Endothelial cell (in vitro differentiated cells): ENCODE measurements around the gene SLC17A8. TPM values are rescaled to one million over a fixed set of nuclear protein-coding genes. Genes with fewer than 3 reads are reported as not detected.

ENCODE experiments used
- DNase-seq: peaks from one replicate; pipeline ENCODE4 v3.0.0; 2021; ENCODE audit warnings: low spot score
- H3K27ac Mint-ChIP-seq: one replicate; pipeline ENCODE4 v1.8.0; 2021; ENCODE audit warnings: mixed read lengths, inconsistent platforms; ENCODE audit not compliant: unreplicated experiment
- H3K27me3 Mint-ChIP-seq: one replicate; pipeline ENCODE4 v1.8.0; 2021; ENCODE audit warnings: mild to moderate bottlenecking, moderate library complexity, mixed read lengths, inconsistent platforms; ENCODE audit not compliant: unreplicated experiment
- H3K36me3 Mint-ChIP-seq: one replicate; pipeline ENCODE4 v1.8.0; 2021; ENCODE audit warnings: mild to moderate bottlenecking, low read depth, mixed read lengths, inconsistent platforms; ENCODE audit not compliant: unreplicated experiment
- H3K4me1 Mint-ChIP-seq: one replicate; pipeline ENCODE4 v1.8.0; 2021; ENCODE audit warnings: mild to moderate bottlenecking, mixed read lengths, inconsistent platforms; ENCODE audit not compliant: unreplicated experiment
- H3K4me3 Mint-ChIP-seq: one replicate; pipeline ENCODE4 v1.8.0; 2021; ENCODE audit warnings: mild to moderate bottlenecking, mixed read lengths, inconsistent platforms; ENCODE audit not compliant: unreplicated experiment
- H3K9me3 Mint-ChIP-seq: one replicate; pipeline ENCODE4 v1.8.0; 2021; ENCODE audit warnings: mixed read lengths, inconsistent platforms; ENCODE audit not compliant: unreplicated experiment
- total RNA-seq: library from RNA; stranded (reverse); fragmentation: NEBNext Ultra II Directional; extraction: Animal tissue kit (Norgen Biotek cat#: 25700); gene quantifications from one replicate; pipeline ENCODE4 v1.2.1, GENCODE V29; 2021; ENCODE audit not compliant: unreplicated experiment
- TF ChIP-seq, protein P1 (sequence below): fragments of 200-600 bp; sonication (generic); IDR thresholded peaks from one replicate; pipeline ENCODE4 v1.5.0; 2021; ENCODE audit warnings: antibody characterized with exemption; ENCODE audit not compliant: unreplicated experiment

SLC17A8 gene
- total RNA-seq, 1 donor from 2014 or later: not detected

DNA sequence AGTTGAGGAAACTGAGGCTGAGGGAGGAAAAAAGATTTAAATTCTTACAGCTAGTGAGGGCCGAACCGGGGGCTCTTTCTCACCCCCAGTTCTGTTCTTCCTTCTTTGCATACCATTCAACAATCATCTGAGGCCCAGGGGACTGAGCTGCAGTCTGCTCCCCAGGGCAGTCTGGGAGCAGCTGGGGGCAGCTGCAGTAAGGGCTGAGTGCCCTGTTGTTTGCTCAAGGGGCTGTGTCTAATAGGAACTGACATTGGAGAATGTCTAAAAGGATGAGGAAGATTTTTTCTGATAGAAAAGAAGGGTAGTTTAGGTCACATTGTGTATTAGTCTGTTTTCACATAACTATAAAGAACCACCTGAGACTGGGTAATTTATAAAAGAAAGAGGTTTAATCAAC, 42.2 kb downstream of the SLC17A8 start:
- Mint-ChIP-seq H3K36me3 (no peaks in the 10 kb centered on the region), H3K4me3 (no peak overlapping the region)
- TF ChIP-seq, protein P1, sequence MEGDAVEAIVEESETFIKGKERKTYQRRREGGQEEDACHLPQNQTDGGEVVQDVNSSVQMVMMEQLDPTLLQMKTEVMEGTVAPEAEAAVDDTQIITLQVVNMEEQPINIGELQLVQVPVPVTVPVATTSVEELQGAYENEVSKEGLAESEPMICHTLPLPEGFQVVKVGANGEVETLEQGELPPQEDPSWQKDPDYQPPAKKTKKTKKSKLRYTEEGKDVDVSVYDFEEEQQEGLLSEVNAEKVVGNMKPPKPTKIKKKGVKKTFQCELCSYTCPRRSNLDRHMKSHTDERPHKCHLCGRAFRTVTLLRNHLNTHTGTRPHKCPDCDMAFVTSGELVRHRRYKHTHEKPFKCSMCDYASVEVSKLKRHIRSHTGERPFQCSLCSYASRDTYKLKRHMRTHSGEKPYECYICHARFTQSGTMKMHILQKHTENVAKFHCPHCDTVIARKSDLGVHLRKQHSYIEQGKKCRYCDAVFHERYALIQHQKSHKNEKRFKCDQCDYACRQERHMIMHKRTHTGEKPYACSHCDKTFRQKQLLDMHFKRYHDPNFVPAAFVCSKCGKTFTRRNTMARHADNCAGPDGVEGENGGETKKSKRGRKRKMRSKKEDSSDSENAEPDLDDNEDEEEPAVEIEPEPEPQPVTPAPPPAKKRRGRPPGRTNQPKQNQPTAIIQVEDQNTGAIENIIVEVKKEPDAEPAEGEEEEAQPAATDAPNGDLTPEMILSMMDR: no peak

DNA sequence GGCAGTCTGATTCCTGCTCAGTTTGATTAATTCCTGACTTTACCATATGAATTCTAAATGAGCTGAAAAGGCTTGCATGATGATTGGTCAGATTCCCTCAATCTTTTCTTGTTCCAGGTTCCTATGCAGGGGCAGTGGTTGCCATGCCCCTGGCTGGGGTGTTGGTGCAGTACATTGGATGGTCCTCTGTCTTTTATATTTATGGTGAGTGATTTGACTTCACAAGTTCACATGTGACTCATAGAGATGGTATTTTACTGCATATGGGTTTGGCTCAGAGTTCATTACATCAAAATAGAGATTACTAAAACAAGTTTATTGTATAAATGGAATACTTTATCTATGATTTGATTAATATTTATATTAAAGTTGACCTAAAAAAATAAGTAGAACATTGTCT, 44.8 kb downstream of the SLC17A8 start:
- Mint-ChIP-seq H3K9me3 (no peaks in the 10 kb centered on the region), H3K27ac (no peak overlapping the region), H3K36me3 (no peaks in the 10 kb centered on the region), H3K4me1 (no peaks in the 10 kb centered on the region), H3K4me3 (no peak overlapping the region), H3K27me3 (no peaks in the 10 kb centered on the region)
- TF ChIP-seq, protein P1: no peak
- DNase-seq: no peak

More for the DNA sequence above, 42.2 kb downstream of the SLC17A8 start:
- no peak for DNase-seq
- no peaks in the 10 kb centered on the region for H3K4me1 Mint-ChIP-seq
- no peaks in the 10 kb centered on the region for H3K27me3 Mint-ChIP-seq
- H3K27ac Mint-ChIP-seq: no peak overlapping the region
- H3K9me3 Mint-ChIP-seq: no peaks in the 10 kb centered on the region

DNA sequence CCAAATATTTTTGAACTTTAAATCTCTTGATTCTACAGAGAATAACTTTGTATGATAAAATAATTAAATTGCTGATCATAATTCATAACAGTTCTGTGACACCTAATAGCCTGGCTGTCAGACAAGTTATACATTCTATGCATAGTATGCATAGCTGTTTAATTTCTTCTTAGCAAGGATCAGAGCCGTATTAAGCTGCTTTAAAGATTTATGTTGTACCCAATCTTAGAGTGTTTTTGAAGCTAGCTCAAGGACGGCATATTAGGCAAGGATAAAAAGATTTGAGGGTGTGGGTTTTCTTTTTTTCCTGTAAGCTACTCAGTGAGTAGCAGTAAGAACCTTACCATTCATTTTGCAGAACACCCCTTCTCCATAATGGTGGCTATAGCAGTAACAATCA, 45.9 kb downstream of the SLC17A8 start:
- H3K27ac Mint-ChIP-seq: no peak overlapping the region

DNA sequence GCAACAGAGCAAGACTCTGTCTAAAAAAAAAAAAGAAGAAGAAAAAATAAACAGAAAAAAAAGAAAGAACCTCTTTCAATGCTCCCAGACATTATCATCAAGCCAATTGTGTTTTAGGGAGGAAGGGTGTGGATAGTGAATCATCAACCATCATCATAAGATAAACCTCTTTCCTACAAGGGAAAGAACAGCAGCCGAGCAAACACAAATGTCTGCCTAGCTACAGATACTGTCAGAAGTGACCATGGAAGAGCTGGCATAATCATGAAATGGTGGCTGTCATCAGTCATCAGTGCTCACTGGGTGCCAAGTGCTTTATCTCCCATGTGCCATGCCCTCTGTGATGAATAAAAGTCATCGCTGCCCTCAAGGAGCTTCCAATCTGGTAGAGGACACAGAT, 46.6 kb downstream of the SLC17A8 start:
- no peaks in the 10 kb centered on the region for H3K36me3 Mint-ChIP-seq
- H3K4me3 Mint-ChIP-seq: no peak overlapping the region
- TF ChIP-seq, protein P1: no peak
- H3K27me3 Mint-ChIP-seq: no peaks in the 10 kb centered on the region
- H3K27ac Mint-ChIP-seq: no peak overlapping the region
- no peaks in the 10 kb centered on the region for H3K4me1 Mint-ChIP-seq
- DNase-seq: no peak
- no peaks in the 10 kb centered on the region for H3K9me3 Mint-ChIP-seq

More for the DNA sequence above, 45.9 kb downstream of the SLC17A8 start:
- Mint-ChIP-seq H3K9me3 (no peaks in the 10 kb centered on the region), H3K4me3 (no peak overlapping the region), H3K4me1 (no peaks in the 10 kb centered on the region), H3K27me3 (no peaks in the 10 kb centered on the region), H3K36me3 (no peaks in the 10 kb centered on the region)
- TF ChIP-seq, protein P1: no peak
- no peak for DNase-seq

DNA sequence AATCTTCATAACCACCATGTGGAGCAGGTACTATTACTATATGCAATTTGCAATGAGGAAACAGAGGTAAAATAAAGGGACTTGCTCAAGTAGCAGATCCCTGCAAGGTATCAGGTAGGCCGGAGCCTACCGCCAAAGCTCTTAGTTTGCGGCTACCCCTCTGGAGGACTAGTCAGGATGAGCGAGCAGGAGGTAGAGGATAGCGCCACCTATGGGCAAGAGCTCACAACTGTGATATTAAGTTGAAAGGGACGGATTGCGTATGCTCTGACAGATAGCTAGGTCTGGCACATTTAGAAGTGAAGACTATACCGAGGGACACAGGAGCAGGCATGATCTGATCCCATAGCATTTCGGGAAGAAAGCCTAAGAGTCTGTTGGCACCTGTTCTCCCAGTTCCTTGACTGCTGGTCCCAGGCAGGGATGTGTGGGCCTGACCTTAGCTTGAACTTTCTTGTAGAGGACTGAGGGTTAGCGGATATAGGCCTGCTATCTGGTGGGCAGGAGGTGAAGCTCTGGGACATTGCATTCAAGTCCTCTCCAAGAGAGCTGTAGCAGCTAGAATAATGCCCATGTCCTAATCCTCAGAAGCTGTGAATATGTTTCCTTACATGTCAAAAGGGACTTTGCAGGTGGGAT, 48.0 kb downstream of the SLC17A8 start:
- Mint-ChIP-seq H3K4me3 (no peak overlapping the region), H3K9me3 (no peaks in the 10 kb centered on the region), H3K36me3 (no peaks in the 10 kb centered on the region), H3K27me3 (no peaks in the 10 kb centered on the region), H3K4me1 (no peaks in the 10 kb centered on the region), H3K27ac (no peak overlapping the region)
- TF ChIP-seq, protein P1: peak; percentile 80
- DNase-seq: peak; percentile 66
